ENCODE measurements around the gene LHX4.
A peak's percentile ranks its signal among the peaks of the same experiment; 100 is the strongest.
"Not testable (repeated sequence)": the region's sequence is repeated elsewhere in the genome, so short reads cannot be mapped to it uniquely, and the experiment has no call there.

Gene LHX4

GRCh38 chr1:180198196-180198595, 31.9 kb upstream of the LHX4 start:
- DNase-seq = no peak

GRCh38 chr1:180198611-180199010, 31.5 kb upstream of the LHX4 start:
- no peak for DNase-seq

GRCh38 chr1:180199018-180199417, 31.0 kb upstream of the LHX4 start:
- DNase-seq = no peak

- DNase-seq = no peak
Observed at GRCh38 chr1:180201451-180202200, 28.4 kb upstream of the LHX4 start.

- DNase-seq = not testable (repeated sequence)
Observed at GRCh38 chr1:180202588-180202987, 27.5 kb upstream of the LHX4 start.

GRCh38 chr1:180204231-180204630, 25.8 kb upstream of the LHX4 start:
- DNase-seq = no peak

- no peak for DNase-seq
Observed at GRCh38 chr1:180206581-180206980, 23.5 kb upstream of the LHX4 start.

GRCh38 chr1:180208264-180208663, 21.8 kb upstream of the LHX4 start:
- DNase-seq = peak; percentile 70

- no peak for DNase-seq
Observed at GRCh38 chr1:180210008-180210620, 19.9 kb upstream of the LHX4 start.

GRCh38 chr1:180211156-180211859, 18.8 kb upstream of the LHX4 start:
- DNase-seq = no peak

- no peak for DNase-seq
Observed at GRCh38 chr1:180211860-180212229, 18.2 kb upstream of the LHX4 start.

- no peak for DNase-seq
Observed at GRCh38 chr1:180213401-180214170, 16.5 kb upstream of the LHX4 start.

GRCh38 chr1:180215856-180216625, 14.0 kb upstream of the LHX4 start:
- no peak for DNase-seq

- no peak for DNase-seq
Observed at GRCh38 chr1:180217006-180217405, 13.1 kb upstream of the LHX4 start.

GRCh38 chr1:180218806-180219765, 11.0 kb upstream of the LHX4 start:
- DNase-seq = no peak

- DNase-seq = no peak
Observed at GRCh38 chr1:180219776-180220175, 10.3 kb upstream of the LHX4 start.

- DNase-seq = no peak
Observed at GRCh38 chr1:180221462-180221861, 8.6 kb upstream of the LHX4 start.

GRCh38 chr1:180224902-180225301, 5.2 kb upstream of the LHX4 start:
- no peak for DNase-seq

GRCh38 chr1:180225403-180225802, 4.7 kb upstream of the LHX4 start:
- no peak for DNase-seq

GRCh38 chr1:180227861-180228647, 2.0 kb upstream of the LHX4 start:
- no peak for DNase-seq
